NB4 (cell line): Measurements from ENCODE around the gene ASB6.

Source experiments
- TF ChIP-seq, protein P1 (sequence below): IDR thresholded peaks from one replicate; pipeline ENCODE4 v1.5.1; 2012; ENCODE audit warnings: low read depth, low read length
- TF ChIP-seq, protein P2 (sequence below): IDR thresholded peaks from 2 replicates; pipeline ENCODE4 v1.6.1; 2011; ENCODE audit warnings: low read depth, low read length

DNA sequence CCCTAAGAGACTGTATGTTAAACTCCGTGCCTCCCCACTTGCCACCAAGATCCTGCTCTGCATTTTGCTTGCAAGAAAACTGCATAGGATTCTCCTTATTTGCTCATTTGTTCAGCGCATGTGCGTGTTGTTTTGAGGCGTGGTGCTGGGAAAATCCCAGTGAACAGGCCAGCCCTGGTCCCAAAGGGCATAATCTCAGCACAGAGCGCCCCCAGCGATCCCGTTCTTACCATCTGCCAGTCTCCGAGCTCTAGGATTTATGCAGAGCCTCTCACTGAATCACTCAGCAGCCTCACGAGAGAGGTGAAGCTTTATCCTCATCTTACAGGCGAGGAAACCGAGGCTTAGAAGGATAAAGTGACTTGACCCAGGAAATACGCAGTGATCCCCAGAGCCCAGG, 35.0 kb upstream of the ASB6 start:
- TF ChIP-seq, protein P1, sequence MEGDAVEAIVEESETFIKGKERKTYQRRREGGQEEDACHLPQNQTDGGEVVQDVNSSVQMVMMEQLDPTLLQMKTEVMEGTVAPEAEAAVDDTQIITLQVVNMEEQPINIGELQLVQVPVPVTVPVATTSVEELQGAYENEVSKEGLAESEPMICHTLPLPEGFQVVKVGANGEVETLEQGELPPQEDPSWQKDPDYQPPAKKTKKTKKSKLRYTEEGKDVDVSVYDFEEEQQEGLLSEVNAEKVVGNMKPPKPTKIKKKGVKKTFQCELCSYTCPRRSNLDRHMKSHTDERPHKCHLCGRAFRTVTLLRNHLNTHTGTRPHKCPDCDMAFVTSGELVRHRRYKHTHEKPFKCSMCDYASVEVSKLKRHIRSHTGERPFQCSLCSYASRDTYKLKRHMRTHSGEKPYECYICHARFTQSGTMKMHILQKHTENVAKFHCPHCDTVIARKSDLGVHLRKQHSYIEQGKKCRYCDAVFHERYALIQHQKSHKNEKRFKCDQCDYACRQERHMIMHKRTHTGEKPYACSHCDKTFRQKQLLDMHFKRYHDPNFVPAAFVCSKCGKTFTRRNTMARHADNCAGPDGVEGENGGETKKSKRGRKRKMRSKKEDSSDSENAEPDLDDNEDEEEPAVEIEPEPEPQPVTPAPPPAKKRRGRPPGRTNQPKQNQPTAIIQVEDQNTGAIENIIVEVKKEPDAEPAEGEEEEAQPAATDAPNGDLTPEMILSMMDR: no peak
- TF ChIP-seq, protein P2, sequence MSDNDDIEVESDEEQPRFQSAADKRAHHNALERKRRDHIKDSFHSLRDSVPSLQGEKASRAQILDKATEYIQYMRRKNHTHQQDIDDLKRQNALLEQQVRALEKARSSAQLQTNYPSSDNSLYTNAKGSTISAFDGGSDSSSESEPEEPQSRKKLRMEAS: no peak
